ENCODE data around the gene SRPK3. TPM values are rescaled to one million over a fixed set of nuclear protein-coding genes. Genes with fewer than 3 reads are reported as not detected.

The SRPK3 gene
- total RNA-seq, 4 donors from 2014 or later, result 0.12 to 0.47 (median 0.19) TPM; not detected in 1

GRCh38 chrX:153765138-153766079 is 15.4 kb upstream of the SRPK3 start:
- no peak for DNase-seq (ENCODE audit: low spot score)
- TF ChIP-seq, protein P1, sequence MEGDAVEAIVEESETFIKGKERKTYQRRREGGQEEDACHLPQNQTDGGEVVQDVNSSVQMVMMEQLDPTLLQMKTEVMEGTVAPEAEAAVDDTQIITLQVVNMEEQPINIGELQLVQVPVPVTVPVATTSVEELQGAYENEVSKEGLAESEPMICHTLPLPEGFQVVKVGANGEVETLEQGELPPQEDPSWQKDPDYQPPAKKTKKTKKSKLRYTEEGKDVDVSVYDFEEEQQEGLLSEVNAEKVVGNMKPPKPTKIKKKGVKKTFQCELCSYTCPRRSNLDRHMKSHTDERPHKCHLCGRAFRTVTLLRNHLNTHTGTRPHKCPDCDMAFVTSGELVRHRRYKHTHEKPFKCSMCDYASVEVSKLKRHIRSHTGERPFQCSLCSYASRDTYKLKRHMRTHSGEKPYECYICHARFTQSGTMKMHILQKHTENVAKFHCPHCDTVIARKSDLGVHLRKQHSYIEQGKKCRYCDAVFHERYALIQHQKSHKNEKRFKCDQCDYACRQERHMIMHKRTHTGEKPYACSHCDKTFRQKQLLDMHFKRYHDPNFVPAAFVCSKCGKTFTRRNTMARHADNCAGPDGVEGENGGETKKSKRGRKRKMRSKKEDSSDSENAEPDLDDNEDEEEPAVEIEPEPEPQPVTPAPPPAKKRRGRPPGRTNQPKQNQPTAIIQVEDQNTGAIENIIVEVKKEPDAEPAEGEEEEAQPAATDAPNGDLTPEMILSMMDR (IDR thresholded peaks at IDR 0.05), result no peak
- no peak for ATAC-seq (ENCODE audit: low FRiP score)

DNA sequence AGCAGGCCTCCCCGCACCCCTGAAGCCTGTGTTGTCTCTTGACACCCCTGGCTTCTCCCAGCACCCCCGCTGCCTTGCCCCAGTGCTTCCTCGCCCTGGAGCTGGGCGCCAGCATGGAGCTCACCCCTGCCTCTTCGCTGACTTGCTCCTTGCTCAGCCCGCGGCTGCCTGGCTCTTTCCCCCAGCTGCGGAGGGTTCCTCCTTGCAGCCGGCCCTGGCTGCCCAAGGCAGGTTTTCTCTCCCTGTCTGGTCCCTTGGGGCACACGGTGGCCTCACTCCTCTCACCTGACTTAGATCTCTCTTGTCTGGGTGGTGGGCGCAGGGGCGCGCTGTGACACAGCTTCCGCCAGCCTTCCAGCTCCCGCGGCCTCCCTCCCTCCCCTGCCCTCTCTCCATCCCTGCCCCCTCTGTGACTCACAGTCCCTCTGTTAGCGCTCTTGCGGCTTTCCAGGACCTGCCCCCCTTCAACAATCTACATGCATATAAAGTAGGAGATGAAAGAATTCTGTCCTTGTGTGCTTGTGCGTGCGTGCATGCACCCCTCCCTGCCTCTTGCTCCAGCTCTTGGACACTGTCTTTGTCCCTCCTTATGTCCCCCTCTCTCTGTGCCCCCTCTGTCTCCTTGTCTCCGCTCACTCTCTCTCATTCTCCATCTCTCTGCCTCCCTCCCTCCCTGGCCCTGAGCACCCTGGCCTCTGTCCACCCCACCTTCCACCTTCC is 14.6 kb upstream of the SRPK3 start:
- DNase-seq (ENCODE audit: low spot score) (no peak), ATAC-seq (ENCODE audit: low FRiP score) (no peak)
- TF ChIP-seq, protein P1 (IDR thresholded peaks at IDR 0.05), result no peak

- DNase-seq (ENCODE audit: low spot score) (no peak), ATAC-seq (ENCODE audit: low FRiP score) (no peak)
- TF ChIP-seq, protein P1 (IDR thresholded peaks at IDR 0.05), result no peak
Measured at GRCh38 chrX:153766871-153767673, 13.8 kb upstream of the SRPK3 start.

GRCh38 chrX:153767674-153768055 is 13.2 kb upstream of the SRPK3 start:
- no peak for ATAC-seq (ENCODE audit: low FRiP score)
- no peak for DNase-seq (ENCODE audit: low spot score)
- TF ChIP-seq, protein P1 (IDR thresholded peaks at IDR 0.05), result no peak

- TF ChIP-seq, protein P1 (IDR thresholded peaks at IDR 0.05), result no peak
Measured at GRCh38 chrX:153768311-153769157, 12.3 kb upstream of the SRPK3 start.

More at GRCh38 chrX:153768311-153769157, 12.3 kb upstream of the SRPK3 start:
- ATAC-seq (ENCODE audit: low FRiP score) (no peak), DNase-seq (ENCODE audit: low spot score) (no peak)
